ENCODE data around the gene PRPF19.
A peak's percentile ranks its signal among the peaks of the same experiment; 100 is the strongest.
"Not testable (repeated sequence)": the region's sequence is repeated elsewhere in the genome, so short reads cannot be mapped to it uniquely, and the experiment has no call there.

The PRPF19 gene

GRCh38 chr11:60921777-60922335, 15.5 kb upstream of the PRPF19 start:
- DNase-seq, result no peak

- DNase-seq, result no peak
These were observed 14.9 kb upstream of the PRPF19 start for GRCh38 chr11:60921259-60921658.

- no peak for DNase-seq
These were observed 13.6 kb upstream of the PRPF19 start for GRCh38 chr11:60919956-60920355.

GRCh38 chr11:60919320-60919719, 12.9 kb upstream of the PRPF19 start:
- no peak for DNase-seq

GRCh38 chr11:60918939-60919265, 12.5 kb upstream of the PRPF19 start:
- DNase-seq, result no peak

- no peak for DNase-seq
These were observed 12.0 kb upstream of the PRPF19 start for GRCh38 chr11:60918251-60918938.

GRCh38 chr11:60917267-60917666, 10.9 kb upstream of the PRPF19 start:
- DNase-seq, result no peak

- no peak for DNase-seq
These were observed 10.4 kb upstream of the PRPF19 start for GRCh38 chr11:60916669-60917206.

- DNase-seq, result peak; percentile 67
These were observed 9.0 kb upstream of the PRPF19 start for GRCh38 chr11:60915248-60915914.

- DNase-seq, result no peak
These were observed 8.4 kb upstream of the PRPF19 start for GRCh38 chr11:60914633-60915247.

GRCh38 chr11:60913793-60914632, 7.6 kb upstream of the PRPF19 start, which contains the start of gene TMEM109:
Gene TMEM109, plus strand, starts transcription at chr11:60914158. Its CDS starts 5,536 bp downstream, at chr11:60919694.
- DNase-seq, result peak; percentile 89

GRCh38 chr11:60912851-60913528, 6.6 kb upstream of the PRPF19 start:
- no peak for DNase-seq

GRCh38 chr11:60912223-60912850, 6.0 kb upstream of the PRPF19 start:
- no peak for DNase-seq

- no peak for DNase-seq
These were observed 4.5 kb upstream of the PRPF19 start for GRCh38 chr11:60910711-60911380.

GRCh38 chr11:60910281-60910687, 3.9 kb upstream of the PRPF19 start:
- DNase-seq, result no peak

- not testable (repeated sequence) for DNase-seq
These were observed 3.4 kb upstream of the PRPF19 start for GRCh38 chr11:60909680-60910280.

GRCh38 chr11:60908803-60909202, 2.4 kb upstream of the PRPF19 start:
- DNase-seq, result no peak

- DNase-seq, result no peak
These were observed 753 bp downstream of the PRPF19 start for GRCh38 chr11:60905551-60906113.

GRCh38 chr11:60905047-60905446, 1.3 kb downstream of the PRPF19 start:
- DNase-seq, result no peak

GRCh38 chr11:60902625-60903024, 3.8 kb downstream of the PRPF19 start:
- no peak for DNase-seq

All from stimulated activated CD4-positive, alpha-beta T cell treated with anti-CD3 and anti-CD28 coated beads, Interleukin-1b, Interleukin-23, amount 100 ng/mL, for 48 hours (primary cell).